KG1 (cell line): ENCODE measurements around the gene NRXN2.
"Not testable (repeated sequence)": the region's sequence is repeated elsewhere in the genome, so short reads cannot be mapped to it uniquely, and the experiment has no call there.

ENCODE experiments used
- DNase-seq: peaks from one replicate; lab custom pipeline; 2025; lab: John Stamatoyannopoulos, UW

The NRXN2 gene

DNA sequence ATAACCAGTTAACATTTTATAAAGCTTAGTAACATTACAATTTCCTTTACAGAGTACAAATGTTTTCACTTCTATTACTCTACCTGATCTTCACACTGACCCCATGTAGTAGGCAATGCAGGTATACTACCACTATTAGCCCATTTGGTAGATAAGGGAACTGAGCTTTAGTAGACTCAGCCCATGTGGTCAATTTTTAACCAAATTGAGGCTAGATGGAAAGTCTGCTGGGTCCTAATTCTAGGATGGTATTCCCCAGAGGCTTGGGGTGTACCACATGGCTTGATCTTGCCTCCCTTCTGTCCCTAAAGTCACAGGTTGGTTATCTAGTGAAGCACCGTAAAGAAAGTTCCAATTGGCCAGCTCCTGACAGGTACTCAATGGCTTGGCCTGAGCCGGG is 48.2 kb downstream of the NRXN2 start:
- DNase-seq = no peak

DNA sequence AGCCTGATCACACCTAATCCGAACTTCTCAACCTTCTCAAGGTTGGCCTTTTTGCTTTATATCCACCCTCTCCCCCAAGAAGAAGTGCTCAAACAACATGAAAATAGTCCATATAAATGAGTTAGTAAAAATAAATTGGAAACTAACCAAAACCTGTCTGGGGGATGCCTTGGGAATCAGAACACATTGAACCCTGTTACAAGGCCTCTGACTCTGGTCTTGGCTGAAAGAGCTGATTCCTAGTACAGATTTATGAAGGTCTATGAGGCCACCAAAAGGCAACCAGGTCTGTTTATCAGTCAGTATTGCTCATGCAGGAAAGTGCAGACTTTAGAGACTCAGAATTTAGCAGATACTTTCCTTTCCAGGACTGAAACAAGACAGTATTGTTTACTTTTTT is 49.7 kb downstream of the NRXN2 start:
- DNase-seq = no peak

DNA sequence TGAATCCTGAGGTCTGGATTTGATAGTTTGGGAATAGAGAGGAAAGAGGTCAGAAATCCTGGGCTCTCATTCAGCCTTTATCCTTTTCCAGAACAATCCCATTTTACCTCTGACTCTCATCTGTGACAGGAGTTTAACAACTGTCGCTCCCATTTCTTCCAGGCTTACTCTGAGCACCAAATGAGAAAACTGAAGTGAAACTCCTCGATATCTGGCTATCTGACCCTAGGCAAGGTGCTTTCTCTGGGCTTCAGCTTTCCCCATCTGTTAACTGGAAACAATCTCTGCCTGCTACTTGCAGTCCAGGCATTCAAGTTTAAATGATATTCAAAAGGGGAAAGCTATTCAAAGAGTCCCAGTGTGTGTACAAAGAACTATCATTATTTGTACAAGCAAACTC is 50.1 kb downstream of the NRXN2 start:
- no peak for DNase-seq

DNA sequence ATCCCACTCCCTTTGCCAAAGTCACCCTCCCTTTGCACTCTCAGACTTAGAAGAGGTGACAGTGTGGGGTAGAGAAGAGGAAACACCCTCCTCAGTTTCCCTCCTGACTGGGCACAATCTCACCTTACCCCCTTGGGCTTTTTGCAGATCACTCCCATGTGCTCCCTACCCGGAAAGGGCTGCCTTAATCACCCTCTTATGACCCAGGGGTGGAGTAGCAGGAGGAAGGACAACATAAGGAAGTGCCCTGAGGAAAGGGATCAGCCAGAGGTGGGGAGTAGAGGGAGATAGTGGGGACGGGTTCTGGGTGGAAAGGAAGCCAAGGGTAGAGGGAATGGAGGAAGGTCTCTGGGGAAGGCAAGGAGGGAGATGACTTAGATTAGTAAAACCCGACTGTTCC is 52.0 kb downstream of the NRXN2 start:
- DNase-seq = no peak

DNA sequence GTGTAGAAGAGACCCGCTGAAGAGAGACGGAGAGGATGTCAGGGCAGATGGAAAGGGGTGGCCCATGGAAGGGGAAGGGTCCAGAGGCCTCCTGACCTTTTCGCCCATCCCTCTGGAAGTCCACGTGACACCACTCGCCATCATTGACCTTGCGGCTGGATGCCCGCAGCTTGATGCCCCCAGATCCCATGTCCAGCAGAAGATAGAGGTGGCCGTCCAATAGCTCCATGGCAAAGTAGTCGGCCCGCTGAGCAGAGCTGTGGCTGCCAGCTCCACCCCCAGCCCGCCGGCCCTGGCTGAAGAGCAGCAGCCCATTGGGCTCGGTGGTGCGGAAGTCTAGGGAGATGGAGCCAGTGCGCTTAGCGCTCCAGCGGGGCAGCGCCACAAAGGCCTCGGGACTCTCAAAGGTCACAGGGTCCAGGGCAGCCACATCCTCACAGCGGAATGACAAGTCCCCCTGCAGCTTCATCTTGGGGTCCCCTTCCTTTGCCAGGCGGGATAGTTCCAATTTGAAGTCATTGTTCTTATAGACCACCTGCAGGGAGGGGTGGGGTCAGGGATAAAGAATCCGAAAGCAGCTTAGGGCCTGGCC is 55.7 kb downstream of the NRXN2 start:
- DNase-seq = no peak

DNA sequence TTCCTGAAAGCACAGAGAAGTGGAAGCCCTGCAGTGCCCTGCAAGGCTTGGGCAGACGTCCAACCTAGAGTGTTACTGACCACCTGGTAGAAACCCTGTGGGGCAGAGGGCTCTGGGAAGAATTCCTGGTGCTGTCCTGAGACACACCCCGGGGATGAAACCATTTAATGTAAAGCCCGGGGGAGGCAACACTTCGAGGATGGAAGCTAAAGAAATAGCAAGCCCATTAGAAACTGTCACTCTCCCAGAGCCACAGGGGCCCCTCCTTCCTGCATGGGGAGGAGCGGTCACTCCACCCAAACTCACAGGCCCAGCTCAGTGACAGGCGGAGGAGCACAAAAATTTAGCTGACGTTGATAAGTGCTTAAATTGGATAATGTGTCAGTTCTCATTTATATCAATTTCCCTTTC is 57.6 kb downstream of the NRXN2 start:
- DNase-seq = no peak

DNA sequence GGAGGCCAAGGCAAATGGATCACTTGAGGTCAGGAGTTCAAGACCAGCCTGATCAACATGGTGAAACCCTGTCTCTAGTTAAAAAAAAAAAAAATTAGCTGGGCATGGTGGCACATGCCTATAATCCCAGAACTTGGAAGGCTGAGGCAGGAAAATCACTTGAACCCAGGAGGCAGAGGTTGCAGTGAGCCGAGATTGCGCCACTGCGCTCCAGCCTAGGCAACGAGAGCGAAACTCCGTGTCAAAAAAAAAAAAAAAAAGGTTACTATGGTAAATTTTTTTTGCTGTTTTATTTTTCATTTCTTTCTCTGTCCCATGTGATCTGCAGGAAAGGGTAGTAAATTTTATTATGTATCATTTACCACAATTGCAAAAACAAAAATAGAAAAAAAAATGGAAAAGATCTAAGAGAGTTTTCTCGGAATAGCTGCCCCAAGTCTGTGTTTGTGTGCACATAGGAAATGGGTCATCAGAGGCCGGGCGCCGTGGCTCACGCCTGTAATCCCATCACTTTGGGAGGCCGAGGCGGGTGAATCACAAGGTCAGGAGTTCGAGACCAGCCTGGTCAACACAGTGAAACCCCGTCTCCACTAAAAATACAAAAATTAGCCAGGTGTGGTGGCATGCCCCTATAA is 58.6 kb downstream of the NRXN2 start:
- DNase-seq = not testable (repeated sequence)

DNA sequence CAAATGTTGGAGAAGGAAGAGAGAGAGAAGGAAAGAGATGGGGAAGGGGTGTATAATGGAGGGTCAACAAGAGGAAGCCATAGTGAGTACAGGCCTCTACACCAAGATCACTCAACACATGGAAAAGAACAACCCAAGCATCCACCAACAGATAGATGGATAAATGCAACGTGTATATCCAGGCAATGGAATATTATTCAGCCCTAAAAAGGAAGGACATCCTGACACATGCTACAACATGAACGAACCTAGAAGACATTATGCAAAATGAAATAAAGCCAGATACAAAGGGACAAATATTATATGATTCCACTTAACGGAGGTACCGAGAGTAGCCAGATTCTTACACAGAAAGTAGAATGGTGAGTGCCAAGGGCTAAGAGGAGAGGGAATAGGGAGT is 59.3 kb downstream of the NRXN2 start:
- no peak for DNase-seq

DNA sequence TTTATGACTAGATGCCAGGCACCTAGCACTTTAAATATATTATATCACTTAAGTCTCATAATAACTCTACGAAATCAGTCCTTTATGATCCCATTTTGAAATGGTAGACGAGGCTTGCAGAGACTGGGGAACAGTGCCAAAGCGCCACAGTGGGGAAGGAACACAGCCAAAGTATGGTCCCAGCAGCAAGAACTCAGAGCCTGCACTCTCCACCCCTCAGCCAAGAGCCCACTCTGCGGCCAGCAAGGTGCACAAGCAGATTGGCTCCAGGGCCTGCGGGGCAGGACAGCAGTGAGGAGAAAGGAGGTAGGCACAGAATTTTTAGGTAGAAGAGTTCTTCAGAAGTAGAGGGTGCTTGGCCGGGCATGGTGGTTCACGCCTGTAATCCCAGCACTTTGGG is 61.4 kb downstream of the NRXN2 start:
- no peak for DNase-seq

DNA sequence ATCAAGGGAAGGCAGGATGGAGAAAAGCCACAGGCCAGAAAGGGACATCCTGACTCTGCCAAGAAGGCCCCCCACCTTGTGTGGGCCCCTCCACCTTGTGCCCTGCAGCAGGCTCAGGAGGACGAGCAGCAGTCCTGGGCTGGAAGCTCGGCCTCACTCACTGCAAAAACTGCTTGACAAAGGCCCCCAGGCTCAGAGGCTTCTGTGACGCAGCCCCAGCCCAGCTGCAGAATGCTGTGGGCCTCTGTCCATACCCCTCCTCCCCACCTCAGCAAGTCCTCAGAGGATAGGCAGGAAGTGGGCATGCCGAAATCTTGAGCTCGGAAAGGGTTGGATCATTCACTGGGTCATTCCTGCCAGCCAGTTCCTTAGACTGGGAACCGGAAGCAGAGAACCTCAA is 61.9 kb downstream of the NRXN2 start:
- no peak for DNase-seq

DNA sequence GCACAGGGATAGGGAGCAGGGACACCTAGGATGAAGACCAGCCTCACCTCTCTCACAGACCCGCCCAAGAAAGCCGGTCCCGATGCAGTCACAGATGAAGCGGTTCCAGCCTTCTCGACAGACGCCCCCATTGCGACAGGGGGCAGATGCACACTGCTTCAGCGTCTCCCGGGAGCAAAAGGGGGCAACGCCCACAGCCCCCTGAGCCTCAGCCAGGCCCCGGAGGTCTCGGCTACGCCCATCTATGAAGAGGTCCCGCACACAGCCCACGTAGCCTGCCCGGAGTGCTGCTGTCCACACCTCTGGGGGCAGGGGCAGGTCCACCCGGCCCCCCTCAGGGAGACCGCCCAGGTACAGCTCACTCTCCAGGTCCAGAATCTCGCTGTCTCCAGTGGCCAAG is 62.3 kb downstream of the NRXN2 start:
- DNase-seq = no peak

DNA sequence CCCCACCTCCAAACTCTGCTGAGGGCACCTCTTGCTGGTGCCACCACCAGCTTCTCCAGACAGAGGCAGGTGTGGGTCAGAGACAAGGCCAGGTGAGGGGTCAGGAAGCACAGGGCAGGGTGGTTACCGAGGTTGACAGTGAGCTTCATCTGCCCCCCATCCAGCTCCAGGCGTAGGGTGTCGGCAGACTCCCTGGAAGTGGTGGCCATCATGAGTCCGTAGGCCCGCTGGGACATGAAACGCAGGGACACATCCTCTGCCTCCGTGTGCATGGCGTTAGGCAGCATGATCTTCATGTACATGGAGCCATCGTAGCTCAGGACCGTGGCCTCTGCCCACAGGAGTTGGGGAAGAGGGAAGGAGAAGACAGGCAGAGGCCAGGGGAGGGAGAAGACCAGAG is 62.8 kb downstream of the NRXN2 start:
- DNase-seq = no peak

DNA sequence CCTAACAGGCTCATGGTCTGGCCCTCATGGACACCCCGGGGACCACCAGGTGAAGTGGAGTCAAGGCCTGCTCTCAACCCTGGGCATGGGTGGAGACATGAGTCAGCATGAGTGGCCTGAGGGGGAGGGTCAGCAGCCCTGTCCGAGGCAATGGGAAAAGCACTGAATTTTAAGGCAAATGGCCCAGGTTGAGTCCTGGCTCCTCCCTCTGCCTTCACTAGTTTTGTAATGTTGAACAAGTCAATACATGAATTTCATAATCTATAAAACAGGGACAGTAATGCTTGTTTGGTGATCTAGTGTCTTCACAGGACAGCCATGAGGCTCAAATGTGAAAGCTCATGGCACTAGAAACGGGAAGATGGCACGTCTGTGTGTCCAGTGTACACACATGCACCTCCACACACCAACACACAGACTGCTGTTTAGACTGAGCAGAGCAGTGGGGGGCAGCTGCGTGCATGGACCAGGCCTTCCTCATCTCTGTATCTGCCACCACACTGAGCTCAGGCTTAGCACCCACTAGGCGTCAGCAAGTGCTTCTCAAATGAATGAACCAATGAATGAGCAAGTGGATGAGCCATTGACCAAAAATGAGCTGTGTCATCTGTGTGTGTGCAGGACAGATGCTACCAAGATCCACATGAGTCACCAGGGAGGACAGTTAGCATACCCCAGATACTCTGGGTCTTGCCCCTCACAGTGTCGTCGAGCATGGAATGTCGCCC is 63.4 kb downstream of the NRXN2 start:
- DNase-seq = no peak

DNA sequence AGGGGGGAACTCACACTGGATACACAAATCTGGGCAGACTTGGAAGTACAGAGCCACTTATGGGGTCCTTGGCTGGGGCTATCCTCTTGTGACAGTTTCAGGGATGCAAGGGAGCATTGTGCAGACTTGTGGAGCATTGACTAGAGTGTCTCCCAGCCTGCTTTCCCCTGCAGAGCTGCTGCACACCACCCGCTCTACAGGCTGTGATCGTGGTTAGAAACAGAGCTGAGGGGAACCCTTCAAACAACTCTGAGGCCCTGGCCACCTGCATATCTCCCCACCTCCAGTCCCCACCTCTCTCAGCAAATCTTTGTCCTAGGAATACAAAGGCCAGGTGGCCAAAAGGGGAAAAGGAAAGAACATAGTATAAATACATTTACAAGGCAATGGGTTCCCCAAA is 64.7 kb downstream of the NRXN2 start:
- DNase-seq = no peak

DNA sequence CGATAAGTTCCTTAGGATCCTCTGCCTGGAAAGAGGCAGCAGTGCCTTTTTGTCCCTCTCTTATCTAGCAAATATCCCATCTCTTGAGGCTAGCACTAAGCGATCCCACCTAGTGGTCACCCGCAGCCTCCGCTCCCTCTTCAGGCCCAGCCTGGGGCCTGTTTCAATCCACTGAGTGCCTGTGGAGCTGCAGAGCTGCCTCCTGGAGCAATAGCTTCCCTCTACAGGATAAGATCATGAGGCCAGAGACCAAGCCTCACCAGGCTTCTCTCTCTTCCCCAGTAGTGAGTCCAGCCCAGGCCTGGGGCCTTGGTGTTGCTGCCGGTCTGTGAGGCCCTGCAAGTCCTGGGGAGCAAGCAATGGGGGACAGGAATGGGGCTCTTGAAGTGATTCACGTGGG is 66.1 kb downstream of the NRXN2 start:
- DNase-seq = no peak

DNA sequence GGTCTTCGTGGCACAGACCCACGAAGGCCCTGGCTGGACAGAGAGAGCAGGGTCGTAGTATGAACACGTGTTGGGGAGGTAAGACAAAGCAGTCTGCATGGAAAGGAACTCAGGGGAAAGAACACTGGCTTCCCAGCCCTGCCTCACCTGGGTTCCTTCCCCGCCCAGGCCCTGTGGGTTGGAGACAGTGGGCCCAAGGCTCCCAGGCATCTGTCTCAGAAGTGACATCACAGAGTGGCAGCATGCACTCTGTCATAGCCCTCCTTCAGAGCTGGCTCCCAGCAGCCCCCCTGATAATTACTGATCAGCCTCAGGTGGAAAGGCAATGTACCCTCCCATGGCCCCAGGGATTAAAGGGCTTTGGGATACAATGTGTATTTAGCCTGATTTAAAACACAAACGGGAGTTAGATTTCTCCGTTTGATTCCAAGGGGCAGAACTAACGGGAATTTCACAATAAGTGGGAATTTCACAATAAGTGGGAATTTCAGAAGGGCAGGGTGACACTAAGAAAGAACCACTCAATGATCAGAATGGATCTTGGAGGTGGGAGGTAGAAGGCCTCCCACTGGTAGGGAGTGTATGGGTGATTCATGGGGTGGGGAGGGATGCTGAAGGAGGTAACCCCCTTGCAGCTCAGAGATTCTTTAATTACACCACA is 66.9 kb downstream of the NRXN2 start:
- no peak for DNase-seq

DNA sequence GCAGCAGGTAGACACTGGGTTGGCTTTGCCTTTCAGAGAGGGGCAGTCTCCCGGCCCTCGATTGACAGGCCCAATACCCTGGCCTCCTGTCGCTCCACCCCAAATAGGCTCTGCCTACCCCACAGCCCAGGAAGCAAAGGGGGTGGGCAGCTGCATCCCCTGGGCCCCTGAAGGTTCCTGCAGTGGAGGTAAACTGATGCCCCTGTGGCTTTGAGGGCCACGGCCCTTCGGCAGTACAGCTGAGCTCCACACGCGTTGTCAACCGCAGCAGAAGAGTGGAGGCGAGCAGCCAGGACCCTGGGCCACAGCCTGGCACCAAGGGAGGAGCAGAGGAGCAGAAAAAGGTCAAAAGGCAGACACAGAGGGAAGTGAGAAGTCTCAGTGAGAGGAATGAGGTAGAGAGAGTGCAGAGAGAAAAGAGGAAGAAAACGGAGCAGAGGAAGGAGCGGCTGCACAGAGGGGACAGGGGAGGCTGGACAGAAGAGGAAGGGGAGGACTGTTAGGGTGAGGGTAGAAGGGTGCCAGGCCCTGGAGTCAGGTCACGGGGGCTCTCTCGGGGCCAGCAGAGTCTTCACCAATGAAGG is 67.9 kb downstream of the NRXN2 start:
- DNase-seq = peak; percentile 91

DNA sequence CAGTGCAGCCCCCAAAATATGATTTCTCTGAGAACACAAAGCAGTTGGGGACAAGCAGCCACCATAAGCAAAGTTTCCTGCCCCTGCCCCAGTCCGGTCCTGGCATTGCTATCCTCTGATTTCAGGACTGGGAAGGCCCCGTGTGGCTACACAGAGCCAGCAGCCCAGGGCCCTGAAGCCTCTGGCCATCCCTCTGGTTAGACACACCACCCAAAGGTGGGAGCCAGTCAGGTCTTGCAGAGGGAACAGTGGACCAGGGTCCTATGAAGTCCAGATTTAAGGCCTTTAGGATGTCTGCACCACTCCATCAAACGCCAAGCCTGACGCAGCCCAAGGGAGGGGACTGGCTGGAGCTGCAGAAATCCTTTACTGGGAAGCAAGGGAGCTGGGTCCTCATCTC is 68.6 kb downstream of the NRXN2 start:
- no peak for DNase-seq

DNA sequence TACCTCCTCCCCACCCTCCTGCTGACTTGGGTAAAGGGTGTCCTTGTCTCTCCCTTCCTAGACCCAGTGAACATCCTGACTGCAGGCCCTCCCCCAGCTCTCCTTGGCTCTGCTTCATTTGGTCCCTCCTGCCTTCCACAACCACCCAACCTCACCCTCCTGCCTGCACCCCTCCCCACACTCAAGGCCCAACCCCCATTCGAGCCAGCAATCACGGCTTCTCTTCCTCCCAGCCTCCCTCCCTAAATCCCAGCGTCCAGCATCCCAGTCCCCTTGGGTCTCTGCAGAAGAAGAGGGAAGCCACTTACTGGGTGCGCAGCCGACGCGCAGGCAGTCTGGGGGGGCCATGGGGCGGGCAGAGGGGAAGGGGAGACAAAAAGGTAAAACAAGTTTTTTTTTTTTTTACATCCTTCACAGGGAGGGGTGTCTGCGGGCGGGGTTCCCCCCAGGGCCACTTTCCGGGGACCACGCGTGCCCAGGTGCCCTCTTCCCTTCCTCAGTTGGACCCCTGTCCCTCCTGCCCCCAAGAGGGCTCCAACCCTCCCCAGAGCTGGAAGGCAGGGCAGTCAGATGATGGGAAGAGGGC is 69.5 kb downstream of the NRXN2 start:
- DNase-seq = no peak

DNA sequence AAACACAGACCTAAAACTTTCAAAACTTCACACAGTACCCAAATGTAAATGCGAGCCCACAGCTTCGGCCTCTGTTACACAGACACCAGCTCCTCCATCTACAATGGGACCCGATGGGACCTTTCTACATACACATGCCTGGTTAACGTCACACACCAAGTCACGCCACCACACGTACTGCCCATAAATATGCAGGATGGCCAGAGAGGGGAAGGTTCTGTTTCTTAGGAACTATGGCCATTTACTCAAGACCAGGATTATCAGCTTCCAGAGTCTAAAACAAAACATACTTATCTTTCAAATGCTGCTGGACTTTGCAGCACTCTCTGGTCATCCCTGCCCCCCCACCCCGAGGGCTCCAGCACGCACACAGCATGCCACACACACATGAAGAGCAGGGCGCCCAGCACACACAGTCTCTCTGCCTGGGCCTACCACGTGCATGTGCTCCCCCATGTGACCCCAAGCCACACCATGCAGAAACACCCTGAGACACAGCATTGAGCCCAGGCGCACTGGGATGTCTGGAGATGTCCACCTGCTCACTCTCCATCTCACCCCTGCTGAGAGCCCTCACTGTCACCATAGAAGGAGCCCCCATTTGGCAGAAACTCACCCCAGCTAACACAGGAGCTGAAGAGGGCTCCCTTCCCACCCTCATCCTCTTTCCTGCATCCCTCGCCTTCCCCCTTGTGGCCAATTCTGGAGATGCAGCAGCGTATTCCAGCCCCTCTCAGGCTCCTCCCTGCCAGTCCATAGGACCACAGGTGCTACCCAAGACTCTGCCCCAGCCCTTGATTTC is 70.2 kb downstream of the NRXN2 start:
- DNase-seq = peak; percentile 61

DNA sequence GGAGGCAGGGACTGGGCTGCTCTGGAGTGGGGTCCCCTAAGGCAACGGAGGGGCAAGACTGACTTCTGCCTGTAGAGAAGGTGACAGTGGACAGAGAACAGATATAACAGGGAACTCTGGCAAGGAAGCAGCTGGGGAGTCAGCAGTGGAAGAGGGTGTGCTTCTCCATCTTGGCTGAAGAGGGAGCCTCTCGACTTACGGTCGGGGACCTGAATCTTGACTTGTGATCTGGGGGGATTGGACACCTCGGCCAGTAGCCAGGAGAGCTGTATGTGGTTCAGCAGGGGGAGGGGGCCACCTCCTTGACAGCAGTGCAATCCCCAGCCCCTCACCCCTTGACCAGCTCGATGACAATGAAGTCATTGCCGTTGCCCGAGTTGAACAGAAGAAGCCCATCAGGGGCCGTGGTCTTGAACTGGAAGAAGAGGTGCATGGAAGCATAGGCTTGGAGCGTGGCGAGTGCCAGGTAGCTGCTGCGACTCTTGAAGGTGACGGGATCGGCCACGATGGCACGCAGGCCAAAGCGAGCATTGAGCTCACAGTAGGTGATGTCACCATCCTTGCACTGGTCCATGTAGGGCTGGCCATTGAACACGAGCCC is 72.0 kb downstream of the NRXN2 start:
- DNase-seq = peak; percentile 55
